HG03460 (cell line): ENCODE measurements around the gene PIBF1.

ENCODE experiments used
- ATAC-seq: cut with Tn5 transposase; IDR thresholded peaks from one replicate; pipeline ENCODE4 v1.9.1; 2021; ENCODE audit not compliant: unreplicated experiment

PIBF1 gene

GRCh38 chr13:73058736-73059459 lies 277.0 kb downstream of the PIBF1 start, which contains the start of gene KLF5:
Gene KLF5 (plus strand): TSS chr13:73059005. CDS start chr13:73059328, 323 bp downstream.
- peak; percentile 97 for ATAC-seq

GRCh38 chr13:73059460-73060250 lies 277.7 kb downstream of the PIBF1 start:
- ATAC-seq, result peak; percentile 43

DNA sequence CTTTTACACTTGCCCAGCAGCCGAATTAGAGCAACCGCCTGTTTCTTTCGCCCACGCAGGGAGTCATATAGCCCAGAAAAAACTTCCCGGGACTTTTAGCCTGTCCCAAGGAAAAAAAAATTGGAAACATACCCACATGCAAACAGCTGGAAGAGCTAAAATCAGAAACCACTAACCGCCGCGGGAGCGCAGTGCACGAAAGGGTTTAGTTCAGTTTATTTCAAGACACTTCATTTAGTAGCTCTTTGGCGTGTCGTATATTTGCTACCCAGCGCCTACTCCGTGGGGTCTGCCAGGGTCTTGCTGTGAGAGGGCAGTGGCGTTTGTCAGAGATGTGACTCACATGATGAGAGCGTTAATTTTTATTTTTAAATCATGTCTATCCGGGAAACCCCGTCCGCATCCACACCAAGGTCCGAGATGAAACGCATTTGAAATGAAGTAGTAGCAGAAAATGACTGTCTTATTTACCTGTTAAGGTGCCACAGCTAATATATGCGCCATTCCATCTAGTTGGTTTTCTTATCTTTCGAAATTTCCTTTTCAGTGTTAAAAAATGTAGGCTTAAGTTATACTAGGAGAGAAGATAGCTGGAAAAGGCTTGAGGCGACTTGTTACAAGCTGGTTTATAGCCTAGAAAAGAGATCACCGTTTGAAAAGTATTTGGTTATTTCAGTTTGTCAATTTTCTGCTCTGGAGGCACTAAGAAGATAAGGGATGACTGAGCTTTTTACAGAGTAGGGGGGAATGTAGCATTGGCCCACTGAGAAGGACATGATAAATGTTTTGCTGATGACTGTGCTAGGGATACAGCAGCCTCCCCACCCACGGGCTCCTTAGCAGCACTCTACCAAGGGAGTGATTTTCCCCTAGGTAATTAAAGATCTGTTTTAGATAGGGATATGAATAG lies 278.6 kb downstream of the PIBF1 start:
- ATAC-seq, result no peak

GRCh38 chr13:73061473-73061872 lies 279.5 kb downstream of the PIBF1 start:
- ATAC-seq, result no peak

- ATAC-seq, result no peak
Observed at GRCh38 chr13:73061876-73062275, 279.9 kb downstream of the PIBF1 start.

DNA sequence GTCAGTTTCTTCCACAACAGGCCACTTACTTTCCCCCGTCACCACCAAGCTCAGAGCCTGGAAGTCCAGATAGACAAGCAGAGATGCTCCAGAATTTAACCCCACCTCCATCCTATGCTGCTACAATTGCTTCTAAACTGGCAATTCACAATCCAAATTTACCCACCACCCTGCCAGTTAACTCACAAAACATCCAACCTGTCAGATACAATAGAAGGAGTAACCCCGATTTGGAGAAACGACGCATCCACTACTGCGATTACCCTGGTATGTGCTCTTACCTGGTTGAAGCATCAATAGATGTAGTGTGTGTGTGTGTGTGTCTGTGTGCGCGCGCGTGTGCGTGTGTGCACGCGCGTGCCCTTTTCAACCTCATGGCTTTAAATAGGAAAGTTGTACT lies 280.5 kb downstream of the PIBF1 start:
- ATAC-seq, result no peak

- no peak for ATAC-seq
Observed at GRCh38 chr13:73063166-73063565, 281.2 kb downstream of the PIBF1 start.

DNA sequence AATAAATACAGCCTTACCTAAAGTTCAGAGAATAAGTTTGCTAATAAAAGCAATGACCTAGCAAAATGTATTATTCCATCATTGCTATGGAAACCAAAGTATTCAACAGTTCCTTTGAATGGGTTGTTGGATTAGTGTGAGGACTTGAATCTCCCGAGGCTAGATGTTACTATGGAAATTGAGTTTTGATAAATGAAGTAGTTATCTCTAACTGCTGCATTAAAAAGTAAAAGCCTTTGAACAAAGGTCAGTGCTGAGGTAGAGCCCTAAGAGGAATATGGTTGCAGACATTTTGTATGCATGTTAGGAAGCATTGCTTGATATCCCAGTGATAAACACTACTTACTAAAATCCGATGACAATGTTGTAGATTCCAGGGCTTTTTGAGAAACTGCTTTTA lies 283.1 kb downstream of the PIBF1 start:
- no peak for ATAC-seq

GRCh38 chr13:73065665-73066340 lies 283.9 kb downstream of the PIBF1 start:
- no peak for ATAC-seq
